Occipital lobe (tissue), 2 donors: Measurements from ENCODE around the gene PRRT4. TPM values are rescaled to one million over a fixed set of nuclear protein-coding genes. Genes with fewer than 3 reads are reported as not detected.

ENCODE experiments used
- DNase-seq: peaks from one replicate; lab custom pipeline; 2025; lab: John Stamatoyannopoulos, UW
- total RNA-seq: library from RNA; depleted of rRNA; stranded (reverse); fragments of >200 nt; gene quantifications from one replicate; pipeline ENCODE4 v1.2.3, GENCODE V29; 2014

Gene PRRT4
- total RNA-seq: 2.7 TPM

- DNase-seq: peak; percentile 27
These were observed at the start of gene PRRT4 for GRCh38 chr7:128361411-128362379. Gene PRRT4, minus strand, starts transcription at chr7:128361690.

GRCh38 chr7:128410451-128410753, 48.9 kb upstream of the PRRT4 start:
- DNase-seq: no peak

- DNase-seq: peak; percentile 75
These were observed 48.3 kb upstream of the PRRT4 start, which contains the start of gene IMPDH1 for GRCh38 chr7:128409596-128410450. Gene IMPDH1, minus strand, starts transcription at chr7:128409982. Its CDS starts 81 bp downstream, at chr7:128409901.

GRCh38 chr7:128408709-128409595, 47.5 kb upstream of the PRRT4 start:
- no peak for DNase-seq

GRCh38 chr7:128407751-128408708, 46.5 kb upstream of the PRRT4 start:
- no peak for DNase-seq

GRCh38 chr7:128407233-128407589, 45.7 kb upstream of the PRRT4 start:
- no peak for DNase-seq

- DNase-seq: no peak
These were observed 45.1 kb upstream of the PRRT4 start for GRCh38 chr7:128406314-128407232.

- DNase-seq: no peak
These were observed 44.2 kb upstream of the PRRT4 start for GRCh38 chr7:128405471-128406313.

GRCh38 chr7:128404886-128405470, 43.5 kb upstream of the PRRT4 start:
- DNase-seq: no peak

- no peak for DNase-seq
These were observed 42.7 kb upstream of the PRRT4 start for GRCh38 chr7:128404143-128404681.

GRCh38 chr7:128403676-128404075, 42.2 kb upstream of the PRRT4 start:
- DNase-seq: no peak

GRCh38 chr7:128402356-128402755, 40.9 kb upstream of the PRRT4 start:
- no peak for DNase-seq

- no peak for DNase-seq
These were observed 39.1 kb upstream of the PRRT4 start for GRCh38 chr7:128400566-128400965.

GRCh38 chr7:128399991-128400390, 38.5 kb upstream of the PRRT4 start:
- no peak for DNase-seq

- no peak for DNase-seq
These were observed 37.3 kb upstream of the PRRT4 start for GRCh38 chr7:128398841-128399135.

GRCh38 chr7:128398016-128398840, 36.7 kb upstream of the PRRT4 start:
- peak; percentile 36 for DNase-seq

- no peak for DNase-seq
These were observed 34.9 kb upstream of the PRRT4 start for GRCh38 chr7:128396357-128396756.
